LoVo (cell line): ENCODE data around the gene DMXL1.
"Not testable (repeated sequence)": the region's sequence is repeated elsewhere in the genome, so short reads cannot be mapped to it uniquely, and the experiment has no call there.

Experiments
- DNase-seq: peaks from one replicate; pipeline ENCODE4 v3.0.0-alpha.2; 2016; ENCODE audit warnings: low spot score

DMXL1 gene

GRCh38 chr5:119122474-119122873, 51.6 kb downstream of the DMXL1 start:
- not testable (repeated sequence) for DNase-seq

GRCh38 chr5:119123280-119123679, 52.4 kb downstream of the DMXL1 start:
- no peak for DNase-seq

DNA sequence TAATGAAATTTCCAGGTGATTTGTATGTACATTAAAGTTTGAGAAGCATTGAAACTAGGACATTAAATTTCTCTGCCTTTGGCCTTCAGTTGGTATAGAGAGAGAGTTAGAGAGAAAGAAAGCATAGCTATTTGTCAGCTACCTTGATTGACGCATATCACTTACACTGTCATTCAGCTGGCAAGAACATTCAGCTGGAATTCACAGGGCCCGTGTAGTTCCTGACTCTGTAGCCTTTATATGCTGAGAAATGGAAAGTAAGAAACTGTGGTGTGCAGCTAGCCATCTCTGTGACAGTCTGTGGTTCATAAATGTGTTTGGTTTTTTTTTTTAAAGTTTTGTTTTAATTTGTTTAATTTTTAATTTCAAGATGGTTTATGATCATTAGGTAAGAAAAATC, 58.9 kb downstream of the DMXL1 start:
- DNase-seq: no peak

DNA sequence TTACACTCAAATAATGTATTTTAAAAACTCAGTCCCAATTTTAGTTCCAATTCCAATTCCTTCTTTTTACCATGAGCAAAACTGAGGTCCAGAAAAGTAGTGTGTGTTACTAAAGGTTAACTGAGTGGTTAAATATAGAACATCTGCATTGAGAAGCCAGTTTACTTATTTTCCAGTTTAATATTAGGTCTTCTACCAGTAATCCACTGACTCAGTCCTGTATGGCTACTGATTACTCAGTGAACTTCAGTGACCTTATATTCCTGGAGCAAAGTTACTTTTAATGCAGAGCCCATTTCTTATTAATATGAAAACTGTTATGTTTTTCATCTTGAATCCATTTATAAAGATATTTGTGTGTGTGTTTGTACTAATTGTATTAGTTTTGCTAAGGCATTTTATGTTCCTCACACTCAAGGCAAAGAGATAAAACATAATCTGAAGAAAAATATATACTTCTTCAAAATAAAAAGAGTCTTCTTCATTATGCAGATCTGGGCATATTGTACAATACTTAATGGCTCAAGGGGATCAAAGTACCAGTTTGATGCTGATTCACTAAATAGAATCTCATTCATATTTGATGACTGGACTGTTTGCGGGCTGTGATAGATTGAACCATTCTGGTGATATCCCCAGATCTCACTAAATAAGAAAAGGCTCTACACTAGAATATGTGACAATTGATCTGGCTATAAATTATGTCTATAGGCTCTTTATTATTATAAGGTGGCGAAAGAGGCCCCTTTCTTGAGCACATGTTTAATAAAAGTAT, 60.8 kb downstream of the DMXL1 start:
- no peak for DNase-seq

GRCh38 chr5:119135743-119136142, 64.9 kb downstream of the DMXL1 start:
- not testable (repeated sequence) for DNase-seq

DNA sequence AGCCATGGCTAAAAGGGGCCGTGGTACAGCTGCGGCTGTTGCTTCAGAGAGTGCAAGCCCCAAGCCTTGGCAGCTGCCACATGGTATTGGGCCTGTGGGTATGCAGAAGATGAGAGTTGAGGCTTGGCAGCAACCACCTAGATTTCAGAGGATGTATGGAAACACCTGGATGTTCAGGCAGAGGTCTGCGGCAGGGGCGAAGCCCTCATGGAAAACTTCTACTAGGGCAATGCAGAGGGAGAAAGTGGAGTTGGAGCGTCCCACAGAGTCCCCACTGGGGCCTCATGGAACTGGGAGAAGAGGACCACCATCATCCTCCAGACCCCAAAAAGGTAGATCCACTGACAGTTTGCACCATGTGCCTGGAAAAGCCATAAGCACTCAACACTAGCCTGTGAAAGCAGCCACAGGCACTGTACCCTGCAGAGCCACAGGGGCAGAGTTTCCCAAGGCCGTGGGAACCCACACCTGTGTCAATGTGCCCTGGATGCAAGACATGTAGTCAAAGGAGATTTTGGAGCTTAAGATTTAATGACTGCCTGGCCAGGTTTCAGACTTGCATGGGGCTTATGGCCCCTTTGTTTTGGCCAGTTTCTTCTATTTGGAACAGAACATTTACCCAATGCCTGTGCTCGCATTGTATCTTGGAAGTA, 65.9 kb downstream of the DMXL1 start:
- no peak for DNase-seq

DNA sequence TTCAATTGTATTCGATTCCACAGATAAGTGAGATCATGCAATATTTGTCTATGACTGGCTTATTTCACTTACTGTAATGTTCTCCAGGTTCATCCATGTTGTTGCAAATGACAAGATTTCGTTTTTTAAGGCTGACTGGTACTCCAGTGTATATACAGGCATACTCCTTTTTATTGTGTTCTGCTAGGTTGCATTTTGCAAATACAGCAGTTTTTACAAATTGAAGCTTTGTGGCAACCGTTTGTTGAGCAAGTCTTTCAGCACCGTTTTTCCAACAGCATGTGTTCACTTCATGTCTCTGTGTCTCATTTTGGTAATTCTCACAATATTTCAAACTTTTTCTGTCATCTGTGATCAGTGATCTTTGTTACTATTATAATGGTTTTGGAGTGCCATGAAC, 82.7 kb downstream of the DMXL1 start:
- DNase-seq: no peak

- no peak for DNase-seq
Measured at GRCh38 chr5:119158144-119158543, 87.3 kb downstream of the DMXL1 start.

DNA sequence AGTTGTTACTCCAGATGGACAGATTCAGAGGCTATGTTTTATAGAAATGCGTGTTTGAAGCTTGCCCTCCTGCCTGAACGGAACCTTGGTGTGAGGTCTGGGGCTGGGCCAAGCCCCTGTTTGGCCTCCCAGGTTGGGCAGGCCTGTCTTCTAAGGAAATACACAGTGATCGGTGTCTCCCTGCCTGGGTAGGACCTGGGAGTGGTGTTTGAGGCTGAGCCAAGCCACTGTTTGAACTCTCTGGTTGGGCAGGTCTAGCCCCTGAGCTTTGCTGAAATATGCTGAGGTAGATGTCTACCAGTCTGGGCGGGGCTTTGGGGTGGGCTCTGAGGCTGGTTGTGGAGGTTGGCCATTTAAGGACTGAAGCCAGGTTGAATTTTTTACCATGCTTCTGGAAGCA, 90.5 kb downstream of the DMXL1 start:
- no peak for DNase-seq

DNA sequence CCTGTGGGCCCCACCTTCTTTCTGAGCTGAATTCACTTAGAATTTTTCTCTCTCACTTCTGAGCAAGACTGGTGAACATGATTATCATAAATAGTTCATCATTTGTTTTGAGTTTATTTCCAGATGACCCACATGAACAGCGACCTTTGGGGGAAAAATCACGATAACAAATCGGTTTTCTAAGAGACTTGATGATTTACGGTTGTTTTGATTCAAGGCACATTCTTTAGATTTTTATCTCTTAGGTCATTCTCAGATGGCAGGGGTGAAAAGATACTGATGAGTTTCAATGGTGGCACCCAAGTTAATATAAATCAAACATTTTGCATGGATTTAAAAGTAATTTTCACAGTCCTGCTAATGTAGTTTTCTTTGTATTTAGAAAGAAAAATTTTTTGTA, 95.1 kb downstream of the DMXL1 start:
- DNase-seq: no peak

DNA sequence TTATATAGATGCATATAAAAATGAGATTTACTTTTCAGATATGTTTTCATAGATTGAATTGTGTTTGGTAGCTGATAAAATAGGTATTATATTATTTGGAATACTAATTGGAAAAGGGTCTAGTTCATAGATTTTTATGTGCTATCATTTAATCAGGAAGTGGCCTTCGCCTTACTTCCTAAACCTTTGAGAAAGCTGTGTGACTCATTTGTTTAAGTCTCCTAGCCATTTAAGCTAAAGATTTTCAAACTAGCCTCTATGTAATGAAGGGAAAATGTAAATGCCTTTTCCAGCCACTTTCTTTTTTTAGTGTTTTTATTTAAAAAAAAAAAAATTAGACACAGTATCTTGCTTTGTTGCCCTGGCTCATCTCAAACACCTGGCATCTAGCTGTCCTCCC, 97.5 kb downstream of the DMXL1 start:
- DNase-seq: no peak

DNA sequence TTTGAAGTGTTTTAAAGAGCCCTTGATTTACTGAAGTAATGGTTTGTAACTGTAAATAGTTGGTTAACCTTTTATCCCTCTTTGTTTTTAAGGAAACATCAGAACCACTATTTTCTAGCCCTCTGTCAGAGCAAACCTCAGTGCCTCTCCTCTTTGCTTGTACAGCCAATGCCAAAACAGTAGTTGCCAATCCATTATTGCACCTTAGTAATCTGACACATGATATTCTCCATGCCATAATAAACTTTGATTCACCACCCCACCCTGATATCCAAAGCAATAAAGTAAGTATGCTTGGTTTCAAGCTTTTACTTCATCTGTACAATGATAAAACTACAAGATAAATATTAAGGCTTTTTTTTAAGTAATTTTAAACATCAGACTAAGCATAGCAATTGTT, 100.8 kb downstream of the DMXL1 start:
- no peak for DNase-seq

DNA sequence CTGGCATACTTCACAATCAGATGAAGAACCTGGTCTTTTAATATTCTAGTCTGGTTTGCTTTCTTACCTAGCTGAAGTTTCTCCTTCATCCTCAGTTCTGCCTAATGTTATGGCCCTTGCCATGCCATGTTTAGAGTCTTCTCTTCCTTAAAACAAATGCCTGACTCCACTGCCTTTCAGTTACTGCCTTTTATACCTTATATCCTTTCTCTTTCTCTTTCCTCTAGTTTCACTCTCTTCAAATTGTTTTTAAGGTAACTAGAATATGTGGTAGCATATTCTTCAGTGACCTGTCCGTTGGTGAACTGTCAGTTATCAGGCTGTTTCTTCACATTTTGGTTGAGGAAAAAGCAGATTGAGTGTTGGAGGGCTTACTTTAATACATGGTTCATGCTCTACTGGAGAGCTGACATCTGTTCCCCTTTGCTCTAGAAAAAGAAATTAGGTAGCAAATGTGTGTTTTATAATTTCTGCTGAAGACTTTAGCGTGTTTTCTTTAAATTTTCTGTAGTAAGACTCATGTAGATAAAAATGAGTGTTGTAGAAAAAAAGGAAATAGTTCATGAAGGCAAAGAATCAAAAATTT, 103.8 kb downstream of the DMXL1 start:
- no peak for DNase-seq

- no peak for DNase-seq
Measured at GRCh38 chr5:119176785-119177184, 105.9 kb downstream of the DMXL1 start.

DNA sequence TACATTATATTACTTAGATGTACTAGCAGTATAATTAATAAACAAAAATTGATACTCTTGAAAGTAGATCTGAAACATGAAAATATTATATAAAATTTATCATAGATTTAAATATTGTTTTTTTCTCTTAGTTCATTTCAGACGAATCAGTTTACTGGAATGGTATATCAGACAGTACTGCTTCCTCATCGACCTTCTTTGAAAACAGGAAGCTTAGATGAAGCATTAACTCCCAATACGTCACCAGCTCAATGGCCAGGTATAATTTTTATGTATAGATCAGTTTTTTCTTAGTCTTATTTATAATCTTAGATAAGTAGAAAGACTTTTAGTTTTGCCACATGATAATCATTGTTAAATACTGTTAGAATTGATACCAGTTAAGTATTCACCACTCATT, 106.3 kb downstream of the DMXL1 start:
- DNase-seq: no peak

DNA sequence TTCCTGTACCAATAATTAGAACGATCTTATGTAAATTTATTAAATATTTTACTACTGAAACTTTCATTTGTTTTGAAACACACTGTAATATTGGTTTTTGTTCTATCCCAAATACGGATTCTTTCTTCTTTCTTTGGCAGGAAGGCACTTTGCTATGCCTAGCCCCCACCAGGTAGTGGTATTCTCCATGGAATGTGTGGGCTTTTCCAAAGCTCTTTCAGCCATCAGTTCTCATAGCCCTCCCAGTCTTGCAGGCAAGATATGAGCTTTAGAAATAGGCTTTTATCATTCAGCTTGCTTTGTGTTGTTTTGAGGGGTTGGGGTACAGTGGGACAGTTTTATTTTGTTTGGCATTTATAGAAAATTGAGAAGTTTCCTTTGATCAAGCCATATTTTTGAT, 107.5 kb downstream of the DMXL1 start:
- no peak for DNase-seq

GRCh38 chr5:119179857-119180641, 109.2 kb downstream of the DMXL1 start:
- no peak for DNase-seq

GRCh38 chr5:119185512-119185911, 114.6 kb downstream of the DMXL1 start:
- DNase-seq: not testable (repeated sequence)

DNA sequence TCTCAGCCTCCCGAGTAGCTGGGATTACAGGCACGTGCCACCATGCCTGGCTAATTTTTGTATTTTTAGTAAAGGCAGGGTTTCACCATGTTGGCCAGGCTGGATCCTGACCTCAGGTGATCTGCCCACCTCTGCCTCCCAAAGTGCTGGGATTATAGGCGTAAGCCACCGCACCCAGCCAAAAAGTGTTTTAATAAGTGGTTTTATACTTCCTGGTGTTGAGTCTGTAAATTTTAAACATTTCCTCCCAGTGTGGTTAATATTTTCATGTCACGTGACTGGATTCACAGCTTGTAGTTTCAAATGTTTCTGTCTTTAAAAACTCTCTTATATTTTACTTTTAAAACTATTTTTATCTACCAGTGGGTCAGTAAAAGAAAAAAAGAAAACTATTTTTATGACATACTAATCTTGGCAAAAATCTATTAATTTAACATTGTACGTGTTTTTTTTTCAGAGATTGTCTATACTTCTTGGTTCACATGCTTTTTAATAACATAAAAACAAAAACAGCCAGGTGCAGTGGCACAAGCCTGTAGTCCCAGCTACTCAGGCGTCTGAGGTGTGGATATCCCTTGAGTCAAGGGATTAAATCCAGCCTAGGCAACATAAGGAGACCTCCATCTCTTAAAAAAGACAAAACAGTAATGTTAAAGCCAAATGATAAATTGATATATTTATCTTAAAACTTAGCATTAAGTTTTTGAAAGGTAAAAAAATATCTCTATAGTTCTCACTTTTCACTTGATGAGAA, 117.1 kb downstream of the DMXL1 start:
- no peak for DNase-seq

DNA sequence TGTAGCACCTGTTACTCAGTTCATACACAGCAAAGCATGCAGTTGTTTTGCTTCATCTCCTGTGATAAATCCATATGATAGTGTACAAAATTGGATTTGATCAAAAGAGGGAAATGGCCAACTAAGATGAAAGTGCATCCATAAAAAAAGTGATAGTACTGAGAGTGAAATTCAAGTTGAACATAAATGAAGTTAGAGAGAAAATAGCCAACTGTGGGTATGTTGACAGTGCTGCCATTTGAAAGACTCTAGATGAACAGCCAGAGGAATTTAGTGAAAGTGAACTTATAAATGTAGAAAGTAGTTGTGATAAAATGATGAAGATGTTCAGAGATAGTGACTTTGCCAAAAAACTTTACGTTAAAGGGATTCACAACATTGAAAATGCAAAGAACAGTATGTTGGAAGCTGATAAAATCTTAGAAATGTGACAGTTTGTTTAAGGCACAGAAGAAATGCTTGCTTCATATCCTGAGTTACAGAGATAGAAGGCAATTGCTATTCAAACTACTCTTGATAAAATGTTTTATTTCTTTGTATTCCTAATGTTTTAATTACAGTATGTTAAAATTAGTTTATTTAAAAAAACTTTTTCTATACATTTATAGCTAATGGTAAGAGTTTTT, 119.7 kb downstream of the DMXL1 start:
- DNase-seq: no peak

- DNase-seq: no peak
Measured at GRCh38 chr5:119191944-119192343, 121.1 kb downstream of the DMXL1 start.
